ENCODE data around the gene PRUNE2. TPM values are rescaled to one million over a fixed set of nuclear protein-coding genes. Genes with fewer than 3 reads are reported as not detected.

The PRUNE2 gene
- total and polyA plus RNA-seq, 9 donors = 2.5 to 45.8 (median 13.7) TPM

GRCh38 chr9:76630916-76631315 lies 275.0 kb downstream of the PRUNE2 start:
- Histone ChIP-seq H3K27me3 (no peaks in the 10 kb centered on the region), H3K4me3 (no peak overlapping the region), H3K4me1 (ENCODE audit: insufficient read depth) (no peaks in the 10 kb centered on the region), H3K27ac (no peak overlapping the region), H3K9me3 (no peaks in the 10 kb centered on the region), H3K36me3 (no peaks in the 10 kb centered on the region)
- intact Hi-C loops (cut with DNase I) = no loop called here
- 63 to 75% (median 63%) methylated on average over 3 of the region's 3 CpGs for WGBS, 3 donors
- no peak for DNase-seq
- TF ChIP-seq POLR2A (IDR thresholded peaks at IDR 0.05) (no peak), CTCF (IDR thresholded peaks at IDR 0.05) (no peak), EP300 (IDR thresholded peaks at IDR 0.05) (no peak)

GRCh38 chr9:76629205-76629990 lies 276.5 kb downstream of the PRUNE2 start:
- H3K4me1 ChIP-seq (ENCODE audit: insufficient read depth) = no peaks in the 10 kb centered on the region
- no peaks in the 10 kb centered on the region for H3K27me3 ChIP-seq
- 83 to 93% (median 88%) methylated on average over 4 of the region's 4 CpGs for WGBS, 3 donors
- H3K36me3 ChIP-seq = no peaks in the 10 kb centered on the region
- no peak overlapping the region for H3K4me3 ChIP-seq
- TF ChIP-seq POLR2A (IDR thresholded peaks at IDR 0.05) (no peak), CTCF (IDR thresholded peaks at IDR 0.05) (no peak), EP300 (IDR thresholded peaks at IDR 0.05) (no peak)
- intact Hi-C loops (cut with DNase I) = no loop called here
- no peak overlapping the region for H3K27ac ChIP-seq
- H3K9me3 ChIP-seq = no peaks in the 10 kb centered on the region
- DNase-seq = no peak

- Histone ChIP-seq H3K27me3 (no peaks in the 10 kb centered on the region), H3K27ac (no peak overlapping the region), H3K4me3 (no peak overlapping the region), H3K4me1 (ENCODE audit: insufficient read depth) (no peaks in the 10 kb centered on the region), H3K36me3 (no peaks in the 10 kb centered on the region), H3K9me3 (no peaks in the 10 kb centered on the region)
- DNase-seq = no peak
- intact Hi-C loops (cut with DNase I) = no loop called here
- 87 to 95% (median 92%) methylated on average over 5 of the region's 5 CpGs for WGBS, 3 donors
- TF ChIP-seq POLR2A (IDR thresholded peaks at IDR 0.05) (no peak), CTCF (IDR thresholded peaks at IDR 0.05) (no peak), EP300 (IDR thresholded peaks at IDR 0.05) (no peak)
These were observed 277.8 kb downstream of the PRUNE2 start for GRCh38 chr9:76628155-76628554.

GRCh38 chr9:76626980-76627379 lies 278.9 kb downstream of the PRUNE2 start:
- Histone ChIP-seq H3K9me3 (no peaks in the 10 kb centered on the region), H3K36me3 (no peaks in the 10 kb centered on the region), H3K4me3 (no peak overlapping the region), H3K27me3 (no peaks in the 10 kb centered on the region), H3K4me1 (ENCODE audit: insufficient read depth) (no peaks in the 10 kb centered on the region), H3K27ac (no peak overlapping the region)
- intact Hi-C loops (cut with DNase I) = no loop called here
- TF ChIP-seq EP300 (IDR thresholded peaks at IDR 0.05) (no peak), CTCF (IDR thresholded peaks at IDR 0.05) (no peak), POLR2A (IDR thresholded peaks at IDR 0.05) (no peak)
- 80 to 90% (median 82%) methylated on average over 7 of the region's 7 CpGs for WGBS, 3 donors
- no peak for DNase-seq
